HG03039 (cell line): ENCODE results near the gene REEP1.

ENCODE experiments used
- ATAC-seq: cut with Tn5 transposase; IDR thresholded peaks from one replicate; pipeline ENCODE4 v1.9.1; 2021; ENCODE audit warnings: mild to moderate bottlenecking, moderate library complexity; ENCODE audit not compliant: unreplicated experiment

REEP1 gene, protein sequence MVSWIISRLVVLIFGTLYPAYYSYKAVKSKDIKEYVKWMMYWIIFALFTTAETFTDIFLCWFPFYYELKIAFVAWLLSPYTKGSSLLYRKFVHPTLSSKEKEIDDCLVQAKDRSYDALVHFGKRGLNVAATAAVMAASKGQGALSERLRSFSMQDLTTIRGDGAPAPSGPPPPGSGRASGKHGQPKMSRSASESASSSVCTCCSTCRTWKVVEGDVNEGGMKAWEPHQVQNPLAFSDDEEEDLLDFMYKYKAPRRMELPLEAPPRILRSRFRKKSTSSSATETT

DNA sequence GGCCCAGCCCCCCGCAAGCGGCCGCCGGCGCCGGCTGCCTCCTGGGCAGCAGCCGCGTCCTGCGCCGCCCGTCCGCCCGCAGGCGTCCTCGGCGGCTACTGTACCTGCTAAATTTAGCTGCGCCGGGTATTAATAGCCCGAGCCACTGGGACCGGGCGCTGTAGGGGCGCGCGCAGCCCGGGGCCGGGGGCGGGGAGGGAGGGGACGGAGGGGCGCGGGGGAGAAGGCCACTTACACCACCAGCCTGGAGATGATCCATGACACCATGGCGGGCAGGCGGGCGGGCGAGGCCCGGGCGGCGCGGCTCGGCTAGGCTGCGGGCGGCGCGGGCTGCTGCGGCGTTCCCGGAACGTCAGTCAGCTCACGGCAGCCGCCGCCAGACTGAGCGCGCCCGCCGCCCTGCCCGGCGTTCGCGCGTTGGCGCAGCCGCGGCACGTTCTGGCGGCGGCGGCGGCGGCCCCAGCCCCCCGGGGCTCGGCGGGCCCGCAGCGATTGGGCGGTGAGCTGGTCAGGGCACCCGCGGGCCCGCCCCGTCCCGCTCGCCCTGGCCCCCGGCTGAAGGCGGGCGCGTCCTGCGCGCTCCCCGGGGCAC is at the start of gene REEP1:
TSS of gene REEP1 (minus strand) at position 383 of the 592 bp plus-strand sequence. CDS start at position 267, 116 bp downstream.
- ATAC-seq: no peak

GRCh38 chr2:86383844-86384243 is 46.4 kb upstream of the REEP1 start:
- no peak for ATAC-seq

DNA sequence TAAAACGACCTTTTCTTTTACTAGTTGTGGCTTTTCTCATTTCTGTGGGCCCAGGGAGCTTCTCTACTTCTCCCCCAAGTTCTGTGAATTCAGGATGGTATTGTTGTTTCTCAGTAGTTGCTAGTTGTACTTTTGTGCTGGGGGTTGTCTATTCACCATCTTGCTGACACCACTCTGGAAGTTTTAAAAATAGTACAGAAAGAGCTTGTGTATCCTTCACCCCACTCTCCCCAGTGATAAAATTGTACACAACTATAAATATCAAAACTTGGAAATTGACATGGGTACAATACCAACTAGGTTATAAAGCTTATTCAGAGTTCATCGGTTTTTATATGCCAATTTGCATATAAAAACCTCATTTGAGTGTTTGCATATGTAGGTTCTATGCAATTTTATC is 45.3 kb upstream of the REEP1 start:
- ATAC-seq: no peak

- ATAC-seq: no peak
These were observed 44.7 kb upstream of the REEP1 start for GRCh38 chr2:86382108-86382507.

- no peak for ATAC-seq
These were observed 41.0 kb upstream of the REEP1 start for GRCh38 chr2:86378469-86378868.

- ATAC-seq: no peak
These were observed 38.2 kb upstream of the REEP1 start for GRCh38 chr2:86375623-86376022.

GRCh38 chr2:86372641-86373502 is 35.4 kb upstream of the REEP1 start:
- ATAC-seq: no peak

GRCh38 chr2:86372133-86372532 is 34.7 kb upstream of the REEP1 start:
- ATAC-seq: no peak

DNA sequence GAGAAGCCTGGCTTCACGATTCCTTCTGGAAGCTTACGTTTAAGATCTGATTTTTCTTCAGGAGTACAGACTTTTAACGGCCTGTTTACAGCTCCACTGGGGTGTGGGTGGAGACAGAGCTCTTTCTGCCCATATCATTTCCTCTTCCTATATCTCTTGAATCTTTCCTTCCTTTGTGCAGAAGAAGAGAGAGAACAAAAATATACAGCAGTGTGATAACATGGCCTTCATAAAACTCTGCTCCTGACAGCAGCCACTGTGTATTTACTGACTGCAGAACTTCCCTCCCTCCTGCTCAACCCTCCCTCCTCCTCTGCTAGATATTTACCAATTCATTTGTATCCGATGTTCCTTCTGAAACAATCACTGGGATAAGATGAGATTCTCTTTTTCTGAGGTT is 34.1 kb upstream of the REEP1 start:
- no peak for ATAC-seq

DNA sequence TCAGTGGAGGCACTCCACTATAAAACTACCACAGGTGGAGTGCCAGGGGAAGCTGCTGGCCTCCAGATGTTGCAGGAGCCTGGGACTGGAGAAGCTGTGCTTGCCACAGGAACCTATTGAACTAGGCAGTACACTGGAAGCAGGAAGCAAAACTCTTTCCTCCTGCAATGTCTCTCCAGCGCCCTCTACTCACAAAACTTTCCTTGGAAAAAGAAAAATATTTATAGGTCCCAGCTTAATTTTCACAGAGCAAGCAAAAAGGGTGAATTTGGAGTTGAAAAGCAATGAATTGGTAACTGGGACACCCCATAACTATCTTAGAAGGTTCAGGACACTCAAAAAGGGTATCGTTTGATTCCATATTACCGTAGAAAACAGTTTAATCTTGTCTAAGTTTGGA is 33.2 kb upstream of the REEP1 start:
- no peak for ATAC-seq

- no peak for ATAC-seq
These were observed 30.9 kb upstream of the REEP1 start for GRCh38 chr2:86368161-86368824.

- ATAC-seq: no peak
These were observed 30.0 kb upstream of the REEP1 start for GRCh38 chr2:86367499-86367777.

DNA sequence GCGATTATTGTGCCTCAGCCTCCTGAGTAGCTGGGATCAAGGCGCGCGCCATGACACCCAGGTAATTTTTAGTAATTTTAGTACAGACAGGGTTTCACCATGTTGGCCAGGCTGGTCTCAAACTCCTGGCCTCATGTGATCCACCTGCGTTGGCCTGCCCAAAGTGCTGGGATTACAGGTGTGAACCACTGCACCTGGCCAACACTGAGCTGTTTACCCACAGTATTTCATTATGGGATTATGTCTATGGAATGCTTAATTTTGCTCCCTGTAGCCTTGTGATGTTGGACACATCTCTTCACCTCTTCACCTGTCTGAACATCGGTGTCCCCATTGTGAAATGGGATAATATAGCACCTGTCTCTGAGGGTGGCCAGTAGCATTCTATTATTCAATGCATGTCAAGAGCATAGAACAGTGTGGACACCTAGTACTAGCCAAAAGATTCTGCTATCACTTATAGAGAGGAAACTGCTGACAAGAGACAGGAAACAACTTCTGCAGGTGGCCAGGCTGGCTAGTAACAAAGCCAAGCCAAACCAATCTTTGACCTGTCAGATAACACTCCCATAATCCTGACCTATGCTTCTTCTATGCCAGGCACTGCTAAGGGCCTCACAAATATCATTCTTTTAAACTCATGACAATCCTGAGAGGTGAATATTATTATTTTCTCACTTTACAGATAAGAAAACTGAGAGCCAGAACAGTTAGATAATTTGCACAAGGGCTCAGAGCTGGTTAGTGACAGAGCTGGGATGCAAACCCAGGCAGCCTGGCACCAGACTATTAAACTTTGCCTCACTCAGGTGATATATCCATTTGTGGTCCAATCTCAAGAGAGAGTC is 29.4 kb upstream of the REEP1 start:
- no peak for ATAC-seq

- no peak for ATAC-seq
These were observed 27.5 kb upstream of the REEP1 start for GRCh38 chr2:86364894-86365293.

DNA sequence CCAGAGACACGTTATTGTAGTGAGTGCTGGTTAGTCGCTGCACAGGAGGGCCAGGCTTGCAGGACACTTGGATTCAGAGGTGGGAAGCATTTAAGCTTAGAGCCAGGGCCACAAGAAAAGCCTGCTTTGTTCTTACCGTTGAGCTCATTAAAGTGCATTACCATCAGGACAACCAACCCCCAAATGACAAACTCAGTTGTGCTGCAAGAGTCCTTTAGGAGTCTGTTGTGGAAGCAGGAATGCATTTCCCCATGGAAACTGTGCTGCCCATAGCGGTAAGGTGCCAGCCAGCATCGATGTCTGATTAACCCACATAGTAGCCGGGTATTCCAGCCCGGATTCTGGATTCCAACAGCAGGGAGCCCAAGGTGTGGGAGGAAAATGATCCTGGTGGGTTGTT is 23.4 kb upstream of the REEP1 start:
- ATAC-seq: no peak

GRCh38 chr2:86358957-86359356 is 21.5 kb upstream of the REEP1 start:
- ATAC-seq: no peak

GRCh38 chr2:86357392-86357963 is 20.1 kb upstream of the REEP1 start:
- ATAC-seq: no peak

- no peak for ATAC-seq
These were observed 15.3 kb upstream of the REEP1 start for GRCh38 chr2:86352727-86353221.

DNA sequence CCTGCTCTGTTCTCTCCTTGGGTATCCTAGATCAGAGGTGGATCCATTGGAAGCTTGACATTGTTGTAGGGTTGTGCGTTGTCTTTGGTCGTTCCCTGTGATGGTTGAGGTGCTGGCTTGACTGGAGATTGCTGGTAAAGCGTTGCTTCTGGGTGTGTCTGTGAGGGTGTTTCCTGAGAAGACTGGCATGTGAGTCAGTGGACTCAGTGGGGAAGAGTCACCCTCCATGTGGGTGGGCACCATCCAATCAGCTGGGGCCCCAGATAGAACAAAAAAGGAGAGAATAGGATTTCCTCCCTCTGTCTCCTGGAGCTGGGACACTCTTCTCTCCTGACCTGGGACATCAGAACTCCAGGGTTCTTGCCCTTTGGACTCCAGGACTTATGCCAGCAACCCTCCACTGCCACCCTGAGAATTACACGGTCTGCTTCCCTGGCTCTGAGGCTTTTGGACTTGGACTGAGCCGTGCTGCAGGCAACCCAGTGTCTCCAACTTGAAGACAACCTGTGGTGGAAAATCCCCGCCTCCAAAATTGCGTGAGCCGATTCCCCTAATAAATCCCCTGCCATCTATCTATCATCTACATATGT is 14.8 kb upstream of the REEP1 start:
- ATAC-seq: no peak

DNA sequence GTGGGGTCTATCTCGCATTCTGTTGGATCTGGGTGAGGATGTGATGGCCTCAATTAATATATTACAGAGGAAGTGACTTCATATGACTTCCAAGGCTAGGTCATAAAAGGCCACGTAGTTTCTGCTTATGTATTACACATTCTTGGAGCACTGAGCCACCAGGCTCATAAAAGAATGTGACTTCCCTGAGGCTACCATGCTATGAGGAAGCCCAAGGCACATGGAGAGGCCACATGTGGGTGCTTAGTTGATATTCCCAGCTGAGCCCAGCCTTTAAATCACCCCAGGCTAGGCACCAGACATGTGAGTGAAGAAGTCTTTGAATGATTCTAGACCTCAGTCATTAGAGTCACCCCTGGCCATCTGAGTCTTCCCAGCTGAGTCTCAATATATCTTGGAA is 13.3 kb upstream of the REEP1 start:
- ATAC-seq: no peak
